HG03571 (cell line): ENCODE data around the gene OR5AC2.

Experiments used
- ATAC-seq: cut with Tn5 transposase; IDR thresholded peaks from one replicate; pipeline ENCODE4 v1.9.1; 2021; ENCODE audit not compliant: unreplicated experiment

The OR5AC2 gene

GRCh38 chr3:98086873-98087272, at the start of gene OR5AC2:
TSS of gene OR5AC2 (plus strand) at chr3:98087173. CDS start at chr3:98087173, 0 bp downstream.
- ATAC-seq = no peak

- ATAC-seq = no peak
Measured at GRCh38 chr3:98038286-98038685, 48.7 kb upstream of the OR5AC2 start.

GRCh38 chr3:98038876-98039275, 48.1 kb upstream of the OR5AC2 start:
- ATAC-seq = no peak

GRCh38 chr3:98039322-98040024, 47.5 kb upstream of the OR5AC2 start:
- ATAC-seq = peak; percentile 97

GRCh38 chr3:98041350-98041749, 45.6 kb upstream of the OR5AC2 start:
- ATAC-seq = no peak

- ATAC-seq = no peak
Measured at GRCh38 chr3:98048586-98048985, 38.4 kb upstream of the OR5AC2 start.

- ATAC-seq = no peak
Measured at GRCh38 chr3:98049271-98049670, 37.7 kb upstream of the OR5AC2 start.

GRCh38 chr3:98056035-98056434, 30.9 kb upstream of the OR5AC2 start:
- ATAC-seq = no peak

GRCh38 chr3:98057631-98058030, 29.3 kb upstream of the OR5AC2 start:
- ATAC-seq = no peak

GRCh38 chr3:98058244-98058960, 28.6 kb upstream of the OR5AC2 start:
- ATAC-seq = no peak

GRCh38 chr3:98068824-98069223, 18.1 kb upstream of the OR5AC2 start:
- no peak for ATAC-seq

- ATAC-seq = no peak
Measured at GRCh38 chr3:98070840-98071239, 16.1 kb upstream of the OR5AC2 start.

GRCh38 chr3:98073486-98073885, 13.5 kb upstream of the OR5AC2 start:
- ATAC-seq = no peak

- ATAC-seq = no peak
Measured at GRCh38 chr3:98095882-98096281, 8.9 kb downstream of the OR5AC2 start.

- no peak for ATAC-seq
Measured at GRCh38 chr3:98099848-98100247, 12.9 kb downstream of the OR5AC2 start.

GRCh38 chr3:98108162-98108561, 21.2 kb downstream of the OR5AC2 start:
- ATAC-seq = no peak

- no peak for ATAC-seq
Measured at GRCh38 chr3:98109807-98110549, 23.0 kb downstream of the OR5AC2 start.

GRCh38 chr3:98110550-98110908, 23.6 kb downstream of the OR5AC2 start:
- ATAC-seq = no peak

GRCh38 chr3:98114264-98114663, 27.3 kb downstream of the OR5AC2 start:
- no peak for ATAC-seq

GRCh38 chr3:98115717-98116116, 28.7 kb downstream of the OR5AC2 start:
- ATAC-seq = no peak

- no peak for ATAC-seq
Measured at GRCh38 chr3:98130421-98130820, 43.4 kb downstream of the OR5AC2 start, which contains the start of gene OR5H1. TSS of gene OR5H1 (plus strand) at chr3:98130721. CDS start at chr3:98132698, 1,977 bp downstream.

GRCh38 chr3:98136631-98137030, 49.7 kb downstream of the OR5AC2 start:
- ATAC-seq = no peak
